GM12865 (cell line): ENCODE data around the gene EIF3B.

Experiments used
- DNase-seq: peaks from one replicate; pipeline ENCODE4 v3.0.0; 2010; ENCODE audit warnings: low read depth
- H3K4me3 ChIP-seq: 2 replicates; pipeline ENCODE4 v1.5.1; 2011; ENCODE audit warnings: mild to moderate bottlenecking, low read depth, low read length, control low read depth
- TF ChIP-seq, protein P1 (sequence below): IDR thresholded peaks from 2 replicates; pipeline ENCODE4 v1.5.1; 2011; ENCODE audit warnings: low read length, control low read depth, low read depth, inconsistent platforms; ENCODE audit not compliant: insufficient read depth; ENCODE audit errors: missing control alignments

EIF3B gene

DNA sequence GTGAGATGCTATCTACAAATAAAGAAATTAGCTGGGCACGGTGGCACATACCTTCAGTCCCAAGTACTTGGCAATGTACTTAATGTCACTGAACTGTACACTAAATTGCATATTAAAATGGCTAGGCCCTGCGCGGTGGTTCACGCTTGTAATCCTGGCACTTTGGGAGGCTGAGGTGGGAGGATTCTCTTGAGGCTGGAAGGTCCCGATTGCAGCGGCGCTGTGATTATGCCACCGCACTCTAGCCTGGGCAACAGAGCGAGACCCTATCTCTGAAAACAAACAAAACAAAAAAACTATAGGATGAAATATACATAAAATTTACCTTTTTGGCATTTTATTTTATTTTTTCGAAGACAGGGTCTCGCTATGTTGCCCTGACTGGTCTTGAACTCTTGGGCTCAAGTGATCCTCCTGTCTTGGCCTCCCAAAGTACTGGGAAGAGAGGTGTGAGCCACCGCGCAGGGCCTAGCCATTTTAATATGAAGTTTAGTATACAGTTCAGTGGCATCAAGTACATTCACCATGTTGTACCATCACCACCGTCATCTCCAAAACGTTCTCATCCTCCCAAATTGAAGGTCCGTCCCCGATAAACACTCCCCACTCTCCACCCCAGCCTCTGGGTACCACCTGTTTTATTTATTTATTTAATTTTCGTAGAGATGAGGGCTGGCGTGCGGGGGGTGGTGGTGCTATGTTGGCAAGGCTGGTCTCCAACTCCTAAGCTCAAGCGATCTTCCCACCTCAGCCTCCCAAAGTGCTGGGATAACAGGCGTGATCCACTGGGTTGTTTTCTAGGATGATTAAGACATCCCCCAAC lies 1.3 kb upstream of the EIF3B start:
- peak overlapping the region; percentile 79 for H3K4me3 ChIP-seq
- DNase-seq: no peak
- TF ChIP-seq, protein P1, sequence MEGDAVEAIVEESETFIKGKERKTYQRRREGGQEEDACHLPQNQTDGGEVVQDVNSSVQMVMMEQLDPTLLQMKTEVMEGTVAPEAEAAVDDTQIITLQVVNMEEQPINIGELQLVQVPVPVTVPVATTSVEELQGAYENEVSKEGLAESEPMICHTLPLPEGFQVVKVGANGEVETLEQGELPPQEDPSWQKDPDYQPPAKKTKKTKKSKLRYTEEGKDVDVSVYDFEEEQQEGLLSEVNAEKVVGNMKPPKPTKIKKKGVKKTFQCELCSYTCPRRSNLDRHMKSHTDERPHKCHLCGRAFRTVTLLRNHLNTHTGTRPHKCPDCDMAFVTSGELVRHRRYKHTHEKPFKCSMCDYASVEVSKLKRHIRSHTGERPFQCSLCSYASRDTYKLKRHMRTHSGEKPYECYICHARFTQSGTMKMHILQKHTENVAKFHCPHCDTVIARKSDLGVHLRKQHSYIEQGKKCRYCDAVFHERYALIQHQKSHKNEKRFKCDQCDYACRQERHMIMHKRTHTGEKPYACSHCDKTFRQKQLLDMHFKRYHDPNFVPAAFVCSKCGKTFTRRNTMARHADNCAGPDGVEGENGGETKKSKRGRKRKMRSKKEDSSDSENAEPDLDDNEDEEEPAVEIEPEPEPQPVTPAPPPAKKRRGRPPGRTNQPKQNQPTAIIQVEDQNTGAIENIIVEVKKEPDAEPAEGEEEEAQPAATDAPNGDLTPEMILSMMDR: no peak

DNA sequence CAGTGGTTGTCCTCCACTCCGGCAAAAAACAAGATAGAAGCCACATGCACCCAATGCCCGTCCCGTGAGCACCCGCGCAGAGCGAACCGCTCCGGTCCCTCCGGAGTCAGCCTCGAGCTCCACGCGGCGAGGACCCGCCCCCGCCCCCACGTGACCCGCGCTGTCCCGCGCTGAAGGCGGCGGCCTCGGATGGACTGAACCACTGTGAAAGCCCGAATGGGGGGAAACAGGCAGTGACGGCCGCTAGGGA lies 766 bp upstream of the EIF3B start:
- peak overlapping the region; percentile 79 for H3K4me3 ChIP-seq
- TF ChIP-seq, protein P1: no peak
- DNase-seq: peak; percentile 97

DNA sequence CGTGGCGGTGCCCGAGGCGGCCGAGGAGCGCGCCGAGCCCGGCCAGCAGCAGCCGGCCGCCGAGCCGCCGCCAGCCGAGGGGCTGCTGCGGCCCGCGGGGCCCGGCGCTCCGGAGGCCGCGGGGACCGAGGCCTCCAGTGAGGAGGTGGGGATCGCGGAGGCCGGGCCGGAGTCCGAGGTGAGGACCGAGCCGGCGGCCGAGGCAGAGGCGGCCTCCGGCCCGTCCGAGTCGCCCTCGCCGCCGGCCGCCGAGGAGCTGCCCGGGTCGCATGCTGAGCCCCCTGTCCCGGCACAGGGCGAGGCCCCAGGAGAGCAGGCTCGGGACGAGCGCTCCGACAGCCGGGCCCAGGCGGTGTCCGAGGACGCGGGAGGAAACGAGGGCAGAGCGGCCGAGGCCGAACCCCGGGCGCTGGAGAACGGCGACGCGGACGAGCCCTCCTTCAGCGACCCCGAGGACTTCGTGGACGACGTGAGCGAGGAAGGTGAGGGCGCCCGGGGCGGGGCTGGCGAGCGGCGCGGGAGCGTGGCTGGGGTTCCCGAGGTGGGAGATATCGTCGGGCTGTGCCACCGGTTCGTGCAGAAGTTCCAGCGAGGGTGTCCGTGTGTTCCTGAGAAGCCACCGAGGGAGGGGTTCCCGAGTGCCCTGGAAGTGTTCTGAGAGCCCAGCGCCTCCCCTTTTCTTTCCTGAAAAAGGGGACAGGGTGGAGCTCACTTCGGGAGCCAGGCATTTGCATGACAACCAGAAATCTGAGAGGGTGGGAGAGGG lies 495 bp downstream of the EIF3B start:
- H3K4me3 ChIP-seq: peak overlapping the region; percentile 79
- TF ChIP-seq, protein P1: no peak
- peak; percentile 28 for DNase-seq

DNA sequence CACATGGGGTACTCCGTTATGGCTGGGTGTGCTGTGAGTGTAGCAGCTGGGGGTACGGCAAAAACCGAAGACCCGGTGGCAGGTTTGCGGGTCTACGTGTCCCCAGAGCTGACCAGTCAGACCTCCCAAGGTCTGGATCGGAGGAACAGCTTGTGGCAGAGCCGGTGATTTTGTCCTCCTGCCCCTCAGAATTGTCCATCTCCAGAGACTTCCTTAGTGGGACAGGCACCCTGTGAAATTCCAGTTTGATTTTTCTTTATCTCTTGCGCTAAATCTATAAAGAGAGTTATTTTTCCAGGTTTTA lies 1.0 kb downstream of the EIF3B start:
- DNase-seq: no peak

DNA sequence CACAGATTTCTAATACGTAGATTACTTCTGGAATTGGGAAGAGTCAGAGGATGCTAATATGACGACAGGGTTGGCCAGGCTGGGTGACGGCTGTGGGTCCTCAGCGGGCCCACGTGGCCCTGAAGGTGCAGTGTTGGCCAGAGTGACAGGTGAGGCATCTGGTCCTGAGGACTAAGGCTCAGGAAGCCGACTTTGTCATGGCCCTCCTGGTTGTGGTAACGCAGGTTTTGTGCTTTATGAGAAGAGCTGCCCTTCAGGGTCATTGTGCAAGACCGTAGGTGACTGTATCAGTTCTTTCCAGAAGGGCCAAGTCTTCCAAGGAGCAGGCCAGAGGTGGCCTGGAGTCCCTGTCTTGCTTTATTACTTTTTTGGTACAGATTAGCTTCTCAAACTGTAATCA lies 2.5 kb downstream of the EIF3B start:
- DNase-seq: no peak

More for the DNA sequence above, 1.0 kb downstream of the EIF3B start:
- peak overlapping the region; percentile 79 for H3K4me3 ChIP-seq
- TF ChIP-seq, protein P1: no peak

DNA sequence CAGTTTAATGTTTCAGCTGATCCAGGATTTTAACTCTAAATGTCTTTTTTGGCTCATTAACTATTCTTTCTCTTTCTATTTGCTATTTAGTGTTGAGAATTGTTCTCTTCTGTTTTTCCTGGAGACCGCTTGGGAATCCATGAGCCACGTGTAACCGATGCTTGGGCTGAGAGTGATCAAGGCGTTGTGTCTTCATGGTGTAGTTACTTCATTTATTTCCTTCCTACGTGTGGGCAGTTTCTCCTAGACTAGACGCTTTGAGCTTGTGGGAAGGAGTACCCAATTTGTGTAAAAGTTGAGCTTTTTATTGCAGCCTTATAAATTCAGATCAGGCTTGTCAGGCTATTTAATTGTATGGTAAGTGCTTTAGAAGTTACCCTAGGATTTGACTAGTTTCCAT lies 2.9 kb downstream of the EIF3B start:
- TF ChIP-seq, protein P1: no peak
- DNase-seq: no peak
- H3K4me3 ChIP-seq: no peak overlapping the region

More for the DNA sequence above, 2.5 kb downstream of the EIF3B start:
- no peak overlapping the region for H3K4me3 ChIP-seq
- TF ChIP-seq, protein P1: no peak

DNA sequence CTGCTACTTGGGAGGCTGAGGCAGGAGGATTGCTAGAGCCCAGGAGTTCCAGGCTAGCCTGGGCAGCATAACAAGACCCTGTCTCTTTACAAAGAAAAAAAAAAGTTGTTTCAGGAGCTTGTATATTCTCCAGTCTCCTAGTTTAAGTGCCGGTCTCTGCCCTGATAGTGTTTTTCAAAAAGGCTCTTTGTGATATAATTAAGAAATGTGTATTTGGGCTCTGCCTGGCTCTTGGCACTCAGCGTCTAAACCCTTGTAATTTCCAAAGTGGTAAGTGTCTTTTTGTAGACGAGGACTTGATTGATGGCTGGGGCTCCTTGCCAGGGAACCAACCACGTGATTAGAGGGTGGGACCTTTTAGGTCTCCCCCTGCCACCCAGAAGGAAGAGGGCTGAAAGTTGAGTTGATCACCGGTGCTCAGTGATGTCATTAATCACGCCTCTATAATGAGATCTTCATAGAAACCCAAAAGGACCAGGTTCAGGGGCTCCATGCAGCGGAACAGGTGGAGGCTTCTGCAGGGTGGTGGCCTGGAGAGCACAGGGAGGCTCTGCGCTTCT lies 4.4 kb downstream of the EIF3B start:
- TF ChIP-seq, protein P1: no peak
- no peak overlapping the region for H3K4me3 ChIP-seq
- DNase-seq: no peak
